ENCODE results near the gene JAZF1. TPM values are rescaled to one million over a fixed set of nuclear protein-coding genes. Genes with fewer than 3 reads are reported as not detected.
A peak's percentile ranks its signal among the peaks of the same experiment; 100 is the strongest.

Gene JAZF1
- total RNA-seq, 1 donor from 2014 or later, result 29.4 TPM

DNA sequence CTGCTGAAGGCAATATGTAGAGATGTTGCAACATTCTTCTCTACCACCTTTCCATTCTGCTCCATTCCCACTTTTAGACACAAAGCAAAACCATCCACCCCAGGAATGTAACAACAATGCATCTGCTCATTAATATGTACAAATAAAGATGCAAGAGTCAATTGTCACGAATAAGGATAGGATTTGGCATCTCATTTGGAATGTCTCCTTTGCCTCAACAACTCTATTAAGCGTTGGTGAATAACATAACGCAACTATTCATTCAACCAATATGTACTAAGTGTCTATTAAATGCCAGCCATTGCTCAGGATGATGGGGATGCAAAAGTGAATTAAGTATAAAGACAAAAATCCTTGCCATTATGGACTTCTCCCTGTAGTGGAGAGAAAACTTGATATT, 152.1 kb downstream of the JAZF1 start:
- no peaks in the 10 kb centered on the region for H3K9me3 ChIP-seq (replicated peaks)
- DNase-seq, result no peak
- TF ChIP-seq, protein P1, sequence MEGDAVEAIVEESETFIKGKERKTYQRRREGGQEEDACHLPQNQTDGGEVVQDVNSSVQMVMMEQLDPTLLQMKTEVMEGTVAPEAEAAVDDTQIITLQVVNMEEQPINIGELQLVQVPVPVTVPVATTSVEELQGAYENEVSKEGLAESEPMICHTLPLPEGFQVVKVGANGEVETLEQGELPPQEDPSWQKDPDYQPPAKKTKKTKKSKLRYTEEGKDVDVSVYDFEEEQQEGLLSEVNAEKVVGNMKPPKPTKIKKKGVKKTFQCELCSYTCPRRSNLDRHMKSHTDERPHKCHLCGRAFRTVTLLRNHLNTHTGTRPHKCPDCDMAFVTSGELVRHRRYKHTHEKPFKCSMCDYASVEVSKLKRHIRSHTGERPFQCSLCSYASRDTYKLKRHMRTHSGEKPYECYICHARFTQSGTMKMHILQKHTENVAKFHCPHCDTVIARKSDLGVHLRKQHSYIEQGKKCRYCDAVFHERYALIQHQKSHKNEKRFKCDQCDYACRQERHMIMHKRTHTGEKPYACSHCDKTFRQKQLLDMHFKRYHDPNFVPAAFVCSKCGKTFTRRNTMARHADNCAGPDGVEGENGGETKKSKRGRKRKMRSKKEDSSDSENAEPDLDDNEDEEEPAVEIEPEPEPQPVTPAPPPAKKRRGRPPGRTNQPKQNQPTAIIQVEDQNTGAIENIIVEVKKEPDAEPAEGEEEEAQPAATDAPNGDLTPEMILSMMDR (IDR thresholded peaks at IDR 0.05; ENCODE audit: borderline replicate concordance), result no peak
- H3K27ac ChIP-seq (replicated peaks), result no peak overlapping the region
- no peak overlapping the region for H3K4me3 ChIP-seq
- H3K27me3 ChIP-seq (ENCODE audit: low read depth), result no peaks in the 10 kb centered on the region
- no peaks in the 10 kb centered on the region for H3K36me3 ChIP-seq
- peaks cover 36% of the 10 kb centered on the region for H3K4me1 ChIP-seq
- intact Hi-C loops (cut with micrococcal nuclease), result no loop called here

DNA sequence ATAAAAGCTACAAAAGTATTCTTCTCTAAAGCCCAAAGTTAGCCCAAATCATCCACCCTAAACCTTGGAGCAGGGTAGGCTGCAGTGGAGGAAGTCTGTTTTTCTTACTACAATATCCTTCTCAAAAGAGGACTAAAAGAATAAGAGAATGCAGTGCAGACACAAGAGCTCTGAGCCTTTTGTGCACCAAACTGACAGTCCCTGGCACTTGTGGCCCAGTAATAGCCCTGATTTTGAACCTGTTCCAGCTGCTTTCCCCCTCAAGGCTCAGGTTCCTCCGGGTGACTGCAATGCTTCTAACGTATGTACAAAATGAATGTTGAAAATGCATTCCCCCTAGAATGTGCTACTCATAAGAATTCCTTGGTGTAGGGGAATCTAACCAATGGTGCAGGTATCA, 154.4 kb downstream of the JAZF1 start:
- H3K36me3 ChIP-seq, result no peaks in the 10 kb centered on the region
- H3K4me3 ChIP-seq, result no peak overlapping the region
- no peak for DNase-seq
- H3K27me3 ChIP-seq (ENCODE audit: low read depth), result no peaks in the 10 kb centered on the region
- no peaks in the 10 kb centered on the region for H3K9me3 ChIP-seq (replicated peaks)
- TF ChIP-seq, protein P1 (IDR thresholded peaks at IDR 0.05; ENCODE audit: borderline replicate concordance), result no peak
- intact Hi-C loops (cut with micrococcal nuclease), result no loop called here
- no peak overlapping the region for H3K27ac ChIP-seq (replicated peaks)
- peaks cover 26% of the 10 kb centered on the region for H3K4me1 ChIP-seq

DNA sequence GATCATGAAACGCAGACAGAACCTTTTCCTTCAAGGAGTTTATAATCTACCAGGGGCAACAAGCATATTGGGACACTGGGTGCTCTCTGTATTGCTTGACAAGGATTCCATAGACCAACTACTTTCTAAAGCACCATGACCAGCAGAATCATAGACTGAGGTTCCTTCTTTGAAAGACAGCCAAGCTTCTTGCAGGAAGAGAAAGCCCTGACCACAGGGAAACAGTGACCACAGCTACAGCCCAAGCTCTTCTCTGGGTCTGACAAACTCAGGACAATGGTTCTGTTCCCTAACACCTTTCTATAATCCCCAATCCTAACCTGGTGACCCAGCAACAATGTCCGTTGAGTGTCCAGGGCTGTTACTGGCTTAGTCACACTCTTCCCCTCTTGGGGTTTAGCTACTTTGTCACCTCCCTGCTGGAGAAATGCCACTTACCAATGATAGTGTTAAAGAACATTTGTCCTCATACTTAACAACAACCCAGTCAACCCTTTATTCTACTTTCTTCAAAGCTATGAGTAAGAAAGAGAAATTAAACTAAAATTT, 155.7 kb downstream of the JAZF1 start:
- Histone ChIP-seq H3K36me3 (no peaks in the 10 kb centered on the region), H3K9me3 (replicated peaks) (no peaks in the 10 kb centered on the region), H3K4me3 (no peak overlapping the region), H3K27me3 (ENCODE audit: low read depth) (no peaks in the 10 kb centered on the region), H3K4me1 (peaks cover 35% of the 10 kb centered on the region), H3K27ac (replicated peaks) (no peak overlapping the region)
- TF ChIP-seq, protein P1 (IDR thresholded peaks at IDR 0.05; ENCODE audit: borderline replicate concordance), result no peak
- intact Hi-C loops (cut with micrococcal nuclease), result no loop called here
- no peak for DNase-seq

DNA sequence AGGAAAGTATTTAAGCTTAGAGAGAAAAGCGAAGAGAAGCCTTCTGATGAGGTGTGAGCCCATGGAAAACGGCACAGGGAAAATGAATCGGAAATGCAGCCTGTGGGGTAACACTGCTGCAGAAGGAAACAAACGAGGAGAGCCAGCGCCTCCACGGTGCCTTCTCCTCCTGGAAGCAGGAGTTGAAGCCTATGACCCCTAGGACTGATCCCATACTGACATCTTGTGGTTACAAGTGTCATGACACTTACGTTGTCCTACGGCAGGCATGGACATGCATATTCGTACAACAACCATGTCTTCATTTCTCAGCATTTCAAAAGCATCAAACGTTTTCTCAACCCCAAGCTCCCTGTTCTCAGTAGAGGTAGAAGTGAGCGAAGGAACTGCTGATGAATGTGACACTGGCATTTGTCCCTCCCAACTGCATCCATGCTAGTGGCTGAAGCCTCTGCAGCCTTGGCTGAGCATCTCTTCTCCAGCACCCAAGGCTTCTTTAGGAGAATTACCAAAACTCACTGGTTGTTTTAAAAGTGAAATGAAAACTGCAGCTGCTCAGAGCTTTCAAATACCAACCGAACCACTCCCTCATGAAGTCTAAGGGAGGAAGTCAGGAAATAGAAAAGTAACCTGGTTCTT, 160.2 kb downstream of the JAZF1 start:
- H3K9me3 ChIP-seq (replicated peaks), result no peaks in the 10 kb centered on the region
- peaks cover 64% of the 10 kb centered on the region for H3K4me1 ChIP-seq
- no peak overlapping the region for H3K4me3 ChIP-seq
- DNase-seq, result peak; percentile 42
- TF ChIP-seq, protein P1 (IDR thresholded peaks at IDR 0.05; ENCODE audit: borderline replicate concordance), result peak; percentile 92
- intact Hi-C loops (cut with micrococcal nuclease), result no loop called here
- H3K36me3 ChIP-seq, result no peaks in the 10 kb centered on the region
- no peak overlapping the region for H3K27ac ChIP-seq (replicated peaks)
- H3K27me3 ChIP-seq (ENCODE audit: low read depth), result no peaks in the 10 kb centered on the region

DNA sequence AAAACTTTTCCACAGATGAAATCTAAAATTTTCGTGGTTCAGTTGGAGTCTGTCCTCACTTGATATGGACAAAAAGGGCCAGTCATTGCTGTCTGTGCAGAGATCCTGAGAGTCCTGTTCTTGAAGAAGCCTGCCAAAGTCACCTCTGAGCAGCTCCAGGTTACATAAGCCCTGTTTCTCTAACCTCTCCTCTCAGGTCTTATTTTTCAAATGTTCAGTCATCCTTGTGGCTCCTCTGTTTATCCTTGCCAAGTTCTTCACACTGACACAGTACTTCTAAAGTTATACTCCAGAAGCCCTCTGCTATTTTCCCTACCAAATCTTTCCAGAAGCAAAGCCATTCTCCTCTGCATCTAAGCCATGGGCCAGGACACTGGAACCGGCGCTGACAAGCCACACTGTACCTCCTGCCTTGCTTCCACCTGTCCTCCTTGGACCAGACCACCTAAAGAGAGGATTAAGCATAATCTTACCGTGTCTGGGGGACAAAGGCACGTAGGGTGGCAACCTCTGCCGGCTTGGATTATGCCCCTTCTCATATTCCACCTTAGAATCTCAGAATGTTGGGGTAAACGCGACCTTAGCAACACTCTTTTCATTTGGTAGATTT, 161.6 kb downstream of the JAZF1 start:
- H3K36me3 ChIP-seq, result no peaks in the 10 kb centered on the region
- H3K27ac ChIP-seq (replicated peaks), result no peak overlapping the region
- H3K9me3 ChIP-seq (replicated peaks), result no peaks in the 10 kb centered on the region
- no peak for DNase-seq
- no peak overlapping the region for H3K4me3 ChIP-seq
- peaks cover 59% of the 10 kb centered on the region for H3K4me1 ChIP-seq
- TF ChIP-seq, protein P1 (IDR thresholded peaks at IDR 0.05; ENCODE audit: borderline replicate concordance), result no peak
- no peaks in the 10 kb centered on the region for H3K27me3 ChIP-seq (ENCODE audit: low read depth)
- intact Hi-C loops (cut with micrococcal nuclease), result no loop called here

Measured in left ventricle myocardium inferior (tissue), 1 donor.